GM12874 (cell line): Measurements from ENCODE around the gene SCNN1A.

Experiments
- TF ChIP-seq, protein P1 (sequence below): IDR thresholded peaks from 2 replicates; pipeline ENCODE4 v1.5.1; 2011; ENCODE audit warnings: low read depth, mild to moderate bottlenecking, control low read depth, low read length, moderate library complexity; ENCODE audit not compliant: insufficient read depth

SCNN1A gene

DNA sequence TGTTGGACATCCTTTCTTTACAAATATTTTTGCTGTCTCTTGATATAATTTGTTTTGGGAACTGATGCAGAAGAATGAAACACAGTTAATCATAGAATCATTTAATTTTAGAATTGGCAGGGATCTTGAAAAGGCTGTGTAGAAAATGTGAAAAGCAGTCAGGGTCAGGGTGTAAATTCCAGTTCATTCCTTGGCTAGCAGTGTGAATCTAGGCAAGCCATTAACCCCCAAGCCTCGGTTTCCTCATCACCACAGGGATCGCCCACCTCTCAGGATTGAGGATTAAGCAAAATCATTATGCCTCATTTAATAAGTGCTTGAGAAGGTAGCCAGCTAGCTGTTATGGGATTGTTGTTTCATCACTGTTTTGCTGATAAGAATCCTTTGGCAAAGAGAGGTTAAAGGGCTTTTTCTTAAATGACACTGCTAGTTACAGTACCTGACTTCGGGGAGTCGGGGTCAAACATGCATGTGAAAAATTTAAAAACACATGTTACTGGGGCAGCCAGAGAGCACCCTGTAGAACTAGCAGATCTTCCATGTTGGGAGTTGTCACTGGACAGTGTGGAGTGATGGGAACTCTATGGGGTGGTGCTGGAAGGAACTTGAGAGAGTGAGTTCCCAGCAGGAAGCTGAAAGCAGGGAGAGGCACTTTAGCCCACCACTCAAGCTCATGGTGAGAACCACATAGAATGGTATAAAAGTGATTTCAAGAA, 44.2 kb downstream of the SCNN1A start:
- TF ChIP-seq, protein P1, sequence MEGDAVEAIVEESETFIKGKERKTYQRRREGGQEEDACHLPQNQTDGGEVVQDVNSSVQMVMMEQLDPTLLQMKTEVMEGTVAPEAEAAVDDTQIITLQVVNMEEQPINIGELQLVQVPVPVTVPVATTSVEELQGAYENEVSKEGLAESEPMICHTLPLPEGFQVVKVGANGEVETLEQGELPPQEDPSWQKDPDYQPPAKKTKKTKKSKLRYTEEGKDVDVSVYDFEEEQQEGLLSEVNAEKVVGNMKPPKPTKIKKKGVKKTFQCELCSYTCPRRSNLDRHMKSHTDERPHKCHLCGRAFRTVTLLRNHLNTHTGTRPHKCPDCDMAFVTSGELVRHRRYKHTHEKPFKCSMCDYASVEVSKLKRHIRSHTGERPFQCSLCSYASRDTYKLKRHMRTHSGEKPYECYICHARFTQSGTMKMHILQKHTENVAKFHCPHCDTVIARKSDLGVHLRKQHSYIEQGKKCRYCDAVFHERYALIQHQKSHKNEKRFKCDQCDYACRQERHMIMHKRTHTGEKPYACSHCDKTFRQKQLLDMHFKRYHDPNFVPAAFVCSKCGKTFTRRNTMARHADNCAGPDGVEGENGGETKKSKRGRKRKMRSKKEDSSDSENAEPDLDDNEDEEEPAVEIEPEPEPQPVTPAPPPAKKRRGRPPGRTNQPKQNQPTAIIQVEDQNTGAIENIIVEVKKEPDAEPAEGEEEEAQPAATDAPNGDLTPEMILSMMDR, result no peak

DNA sequence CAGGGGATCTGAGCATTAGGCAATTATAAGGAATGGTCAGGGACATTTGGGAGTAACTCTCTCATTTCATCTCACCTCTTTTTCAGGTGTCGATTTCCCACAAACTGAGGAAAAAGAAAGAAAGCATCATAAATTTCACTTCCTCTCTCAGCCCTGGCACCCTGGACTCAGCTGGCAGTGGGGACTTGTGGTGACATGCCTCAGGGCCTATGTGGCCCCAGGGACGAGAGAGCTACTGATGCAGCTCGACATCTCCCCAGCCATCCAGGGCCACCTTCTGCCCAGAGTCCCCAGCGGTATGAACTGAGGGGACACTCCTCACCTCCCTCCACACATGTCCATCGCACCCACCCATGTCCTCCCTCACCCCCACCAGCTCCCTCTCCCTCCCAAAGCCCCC, 45.2 kb downstream of the SCNN1A start:
- TF ChIP-seq, protein P1, result no peak

DNA sequence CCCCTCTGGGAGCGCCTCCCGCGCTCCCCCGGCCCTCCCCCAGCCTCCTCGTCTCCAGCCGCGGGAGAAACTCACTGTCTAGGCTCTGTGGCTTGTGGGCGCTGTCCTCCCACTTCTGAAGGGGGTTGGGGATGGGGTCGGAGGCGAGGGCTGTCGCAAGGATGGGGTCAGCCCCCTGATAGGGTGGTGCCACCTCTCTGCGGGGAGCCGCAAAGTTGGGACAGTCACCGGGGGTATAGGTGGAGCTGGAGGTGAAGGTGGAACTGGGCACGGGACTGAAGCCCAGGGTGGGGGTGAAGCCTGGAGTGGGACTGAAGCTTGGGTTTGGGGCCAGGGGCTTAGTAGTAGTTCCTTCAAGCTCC, 45.7 kb downstream of the SCNN1A start:
- TF ChIP-seq, protein P1, result no peak

DNA sequence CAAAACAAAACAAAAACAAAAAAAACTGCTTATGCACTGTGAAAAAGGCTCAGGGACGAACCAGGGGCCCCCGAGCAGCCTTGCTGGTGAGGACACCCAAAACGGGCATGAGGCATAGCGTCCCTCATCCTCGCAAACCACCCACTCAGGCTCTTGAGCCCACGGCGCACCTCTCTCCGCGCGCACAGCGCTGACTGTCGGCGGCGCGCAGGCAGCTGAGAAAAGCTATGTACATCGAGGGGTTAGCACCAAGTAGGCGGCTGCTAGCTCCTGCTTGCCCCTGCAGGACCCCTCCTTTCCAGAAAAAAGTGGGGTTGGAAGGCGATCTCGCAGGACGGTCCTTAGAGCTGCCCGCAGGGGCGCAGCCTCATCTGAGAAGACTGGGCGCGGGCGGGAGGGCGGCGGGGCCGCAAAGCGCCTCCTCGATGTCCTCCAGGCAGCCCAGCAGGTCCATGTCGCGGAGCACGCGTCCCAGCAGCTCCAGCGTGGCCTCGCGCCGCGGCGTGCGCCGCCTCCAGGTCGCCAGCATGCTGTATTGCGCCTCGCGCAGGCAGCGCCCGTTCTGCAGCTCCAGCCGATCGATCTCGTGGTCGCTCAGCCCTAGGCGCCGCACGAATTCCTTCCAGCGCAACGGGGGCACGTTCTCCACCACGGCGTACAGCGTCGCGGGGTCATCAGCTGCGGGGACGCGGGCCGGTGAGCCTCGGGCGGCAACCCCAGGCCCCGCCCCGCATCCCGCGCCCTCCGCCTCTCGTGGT, 46.2 kb downstream of the SCNN1A start:
- TF ChIP-seq, protein P1, result no peak

DNA sequence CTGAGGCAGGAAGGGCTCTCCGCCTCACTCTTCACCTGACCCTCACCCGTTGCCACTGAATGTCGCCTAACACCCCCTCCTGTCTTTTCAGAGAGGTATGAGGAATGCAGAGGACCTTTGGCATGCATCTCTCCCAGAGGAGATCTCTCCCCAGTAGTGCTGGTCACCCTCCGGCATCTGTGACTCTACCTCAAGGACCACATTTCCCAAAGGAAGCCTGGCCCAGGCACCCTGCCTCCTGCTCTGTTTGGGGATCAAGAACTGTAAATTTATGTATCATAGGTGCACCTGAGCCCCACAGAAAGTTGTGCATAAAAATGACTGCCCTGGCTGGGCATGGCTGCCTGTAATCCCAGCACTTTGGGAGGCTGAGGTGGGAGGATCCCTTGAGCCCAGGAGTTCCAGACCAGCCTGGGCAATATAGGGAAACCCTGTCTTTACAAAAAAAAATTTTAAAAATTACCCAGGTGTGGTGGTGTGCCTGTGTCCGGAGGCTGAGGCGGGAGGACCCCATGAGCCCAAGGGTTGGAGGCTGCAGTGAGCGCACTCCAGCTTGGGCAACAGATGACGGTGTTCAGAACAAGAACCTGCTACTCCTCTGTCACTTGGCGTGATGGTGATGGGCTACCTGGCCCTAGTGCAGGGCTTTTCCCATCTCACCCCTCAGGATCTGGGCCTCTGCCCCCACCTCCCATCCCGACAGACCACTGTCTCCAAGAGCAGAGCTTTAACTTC, 47.2 kb downstream of the SCNN1A start:
- TF ChIP-seq, protein P1, result no peak

DNA sequence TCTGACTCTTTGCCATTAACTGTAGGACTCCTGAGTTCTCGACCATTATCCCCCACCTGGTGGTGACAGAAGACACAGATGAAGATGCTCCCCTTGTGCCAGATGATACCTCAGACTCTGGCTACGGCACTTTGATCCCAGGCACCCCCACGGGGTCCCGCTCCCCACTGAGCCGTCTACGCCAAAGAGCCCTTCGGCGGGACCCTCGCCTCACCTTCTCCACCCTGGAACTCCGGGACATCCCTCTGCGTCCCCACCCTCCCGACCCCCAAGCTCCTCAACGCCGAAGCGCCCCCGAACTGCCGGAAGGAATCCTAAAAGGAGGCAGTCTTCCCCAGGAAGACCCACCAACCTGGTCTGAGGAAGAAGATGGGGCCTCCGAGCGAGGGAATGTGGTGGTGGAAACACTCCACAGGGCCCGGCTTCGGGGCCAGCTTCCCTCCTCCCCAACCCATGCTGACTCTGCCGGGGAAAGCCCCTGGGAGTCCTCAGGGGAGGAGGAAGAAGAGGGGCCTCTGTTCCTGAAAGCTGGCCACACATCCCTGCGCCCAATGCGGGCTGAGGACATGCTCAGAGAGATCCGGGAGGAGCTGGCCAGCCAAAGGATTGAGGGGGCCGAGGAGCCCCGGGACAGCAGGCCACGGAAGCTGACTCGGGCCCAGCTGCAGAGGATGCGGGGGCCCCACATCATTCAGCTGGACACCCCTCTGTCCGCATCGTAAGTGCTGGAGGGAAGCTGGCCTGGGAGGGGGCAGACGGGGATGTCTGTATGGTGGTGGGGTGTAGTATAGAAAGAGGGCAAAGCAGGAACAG, 47.9 kb downstream of the SCNN1A start:
- TF ChIP-seq, protein P1, result no peak
